Tibial nerve (tissue), 4 donors: ENCODE data around the gene ALK. TPM values are rescaled to one million over a fixed set of nuclear protein-coding genes. Genes with fewer than 3 reads are reported as not detected.

Experiments
- DNase-seq, 2 donors: peaks; one replicate each; pipeline ENCODE4 v3.0.0-alpha.2; 2019; ENCODE audit warnings: low spot score in 2 of 2
- H3K27ac ChIP-seq, 4 donors: fragments of 200-600 bp; sonication (generic) in 3 of 4; one replicate each; pipeline ENCODE4 v1.5.1; 2017 to 2019; ENCODE audit warnings: mild to moderate bottlenecking in 1 of 4
- H3K27me3 ChIP-seq, 2 donors: fragments of 200-600 bp; sonication (generic) in 1 of 2; one replicate each; pipeline versions ENCODE4 v1.5.1 to v1.6.0; 2017 to 2019
- H3K36me3 ChIP-seq, 3 donors: fragments of 200-600 bp; sonication (generic); one replicate each; pipeline ENCODE4 v1.5.1; 2018 to 2019
- H3K4me1 ChIP-seq, 4 donors: fragments of 200-600 bp; sonication (generic) in 3 of 4; one replicate each; pipeline ENCODE4 v1.5.1; 2017 to 2019
- H3K4me3 ChIP-seq, 4 donors: fragments of 200-600 bp; sonication (generic) in 3 of 4; one replicate each; pipeline ENCODE4 v1.5.1; 2017 to 2019; ENCODE audit warnings: mild to moderate bottlenecking in 1 of 4, moderate library complexity in 1 of 4
- H3K9me3 ChIP-seq, 4 donors: fragments of 200-600 bp; sonication (generic) in 3 of 4; one replicate each; pipeline ENCODE4 v1.5.1; 2017 to 2019
- CTCF ChIP-seq, 5 experiments: fragments of 200-600 bp in 3 of 5; fragments of 450-650 bp in 2 of 5; sonication (generic) in 3 of 5; IDR thresholded peaks; one replicate each; pipeline ENCODE4 v1.5.1; 2016 to 2019; ENCODE audit warnings: antibody characterized with exemption in 5 of 5, mild to moderate bottlenecking in 3 of 5, moderate library complexity in 2 of 5
- EP300 ChIP-seq, 2 donors: sonication (generic); formaldehyde crosslinking; IDR thresholded peaks; one replicate each; pipeline ENCODE4 v1.6.1; 2017; ENCODE audit warnings: antibody characterized with exemption in 2 of 2, mild to moderate bottlenecking in 1 of 2
- POLR2A ChIP-seq, 2 donors: fragments of 450-650 bp; IDR thresholded peaks; one replicate each; pipeline ENCODE4 v1.6.1; 2017; ENCODE audit warnings: antibody characterized with exemption in 2 of 2, mild to moderate bottlenecking in 2 of 2, moderate library complexity in 2 of 2
- WGBS, 2 donors: methylation state at CpG; one replicate each; pipeline ENCODE4 v1.1.5; 2018; 5-methylcytosine and 5-hydroxymethylcytosine counted together
- total RNA-seq, 4 donors: library from RNA; depleted of rRNA; stranded (reverse); fragments of >200 nt; gene quantifications; one replicate each; pipeline ENCODE4 v1.1.0, GENCODE V29; 2016

Gene ALK
- total RNA-seq, 4 donors from 2014 or later, result 0.39 to 4.8 (median 0.66) TPM

- Histone ChIP-seq H3K4me3 (no peak overlapping the region), H3K9me3 (no peaks in the 10 kb centered on the region), H3K36me3 (no peaks in the 10 kb centered on the region), H3K27ac (no peak overlapping the region), H3K4me1 (no peaks in the 10 kb centered on the region), H3K27me3 (no peaks in the 10 kb centered on the region)
- no peak for DNase-seq
- WGBS, 2 donors, result 63 to 72% methylated on average over 1 of the region's 1 CpG
- no peak for TF ChIP-seq EP300 (IDR thresholded peaks at IDR 0.05)
- TF ChIP-seq CTCF (IDR thresholded peaks at IDR 0.05), result no peak
- TF ChIP-seq POLR2A (IDR thresholded peaks at IDR 0.05), result no peak
Observed at GRCh38 chr2:29811378-29811777, 110.0 kb downstream of the ALK start.

DNA sequence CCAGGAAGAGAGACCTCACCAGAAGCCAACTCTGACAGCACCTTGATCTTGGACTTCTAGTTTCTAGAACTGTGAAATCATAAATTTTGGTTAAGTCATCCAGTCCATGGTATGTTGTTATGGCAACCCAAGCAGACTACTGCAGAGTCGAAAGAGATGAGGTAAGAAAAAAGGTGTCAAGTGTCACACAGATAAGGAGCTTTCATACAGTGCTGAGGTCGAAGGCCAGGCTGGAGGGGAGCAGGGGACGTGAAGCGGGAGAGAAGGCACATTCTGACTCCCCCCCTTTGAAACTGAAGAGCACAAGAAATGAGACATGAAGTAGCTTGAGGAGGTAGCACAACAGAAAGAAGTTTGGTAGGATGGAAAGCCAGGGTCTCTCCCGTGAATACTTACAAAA is 110.4 kb downstream of the ALK start:
- H3K4me1 ChIP-seq, result no peaks in the 10 kb centered on the region
- 57 to 59% methylated on average over 4 of the region's 5 CpGs for WGBS, 2 donors
- TF ChIP-seq CTCF (IDR thresholded peaks at IDR 0.05) (no peak), POLR2A (IDR thresholded peaks at IDR 0.05) (no peak), EP300 (IDR thresholded peaks at IDR 0.05) (no peak)
- no peak overlapping the region for H3K4me3 ChIP-seq
- DNase-seq, result no peak
- no peak overlapping the region for H3K27ac ChIP-seq
- no peaks in the 10 kb centered on the region for H3K36me3 ChIP-seq
- no peaks in the 10 kb centered on the region for H3K27me3 ChIP-seq
- H3K9me3 ChIP-seq, result no peaks in the 10 kb centered on the region

- Histone ChIP-seq H3K27me3 (no peaks in the 10 kb centered on the region), H3K9me3 (no peaks in the 10 kb centered on the region), H3K36me3 (no peaks in the 10 kb centered on the region), H3K27ac (no peak overlapping the region), H3K4me3 (no peak overlapping the region), H3K4me1 (no peaks in the 10 kb centered on the region)
- DNase-seq, result no peak
- TF ChIP-seq CTCF (IDR thresholded peaks at IDR 0.05), result no peak
- WGBS, 2 donors, result 47 to 53% methylated on average over 4 of the region's 4 CpGs
Observed at GRCh38 chr2:29808321-29808720, 113.1 kb downstream of the ALK start.

- WGBS, 2 donors, result 72 to 88% methylated on average over 4 of the region's 4 CpGs
- Histone ChIP-seq H3K27ac (no peak overlapping the region), H3K4me1 (no peaks in the 10 kb centered on the region), H3K4me3 (no peak overlapping the region), H3K9me3 (no peaks in the 10 kb centered on the region), H3K27me3 (no peaks in the 10 kb centered on the region), H3K36me3 (no peaks in the 10 kb centered on the region)
- no peak for DNase-seq
- TF ChIP-seq CTCF (IDR thresholded peaks at IDR 0.05) (no peak), POLR2A (IDR thresholded peaks at IDR 0.05) (no peak)
Observed at GRCh38 chr2:29807082-29807481, 114.3 kb downstream of the ALK start.

DNA sequence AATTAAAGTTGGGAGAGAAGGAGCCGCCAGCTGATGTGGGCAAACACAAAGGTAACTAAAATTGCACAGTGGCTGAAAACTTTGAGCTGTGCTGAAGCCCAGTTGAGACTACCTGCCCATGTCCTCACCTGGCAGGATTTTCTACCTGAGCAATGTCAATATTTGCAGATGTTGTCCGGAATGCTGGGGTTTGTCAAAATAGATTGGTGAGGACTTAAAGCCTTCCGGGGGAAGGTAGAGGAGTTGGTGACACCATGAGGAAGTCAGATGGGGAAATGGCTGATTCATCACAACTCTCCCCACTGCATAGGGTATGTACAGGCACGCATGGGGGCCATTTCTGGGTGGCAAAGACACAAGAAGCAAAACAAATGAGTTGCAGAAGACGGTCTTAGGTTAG is 114.9 kb downstream of the ALK start:
- TF ChIP-seq CTCF (IDR thresholded peaks at IDR 0.05) (no peak), POLR2A (IDR thresholded peaks at IDR 0.05) (no peak), EP300 (IDR thresholded peaks at IDR 0.05) (no peak)
- Histone ChIP-seq H3K9me3 (no peaks in the 10 kb centered on the region), H3K4me3 (no peak overlapping the region), H3K27ac (no peak overlapping the region), H3K36me3 (no peaks in the 10 kb centered on the region), H3K4me1 (no peaks in the 10 kb centered on the region), H3K27me3 (no peaks in the 10 kb centered on the region)
- DNase-seq, result no peak
- WGBS, 2 donors, result 80 to 89% methylated on average over 5 of the region's 5 CpGs
